ENCODE results near the gene IGSF21.

GRCh38 chr1:18157352-18157751, 49.8 kb downstream of the IGSF21 start:
- TF ChIP-seq CTCF (IDR thresholded peaks at IDR 0.05; ENCODE audit: poor library complexity) (no peak), EZH2 (IDR thresholded peaks at IDR 0.05; ENCODE audit: borderline replicate concordance) (no peak), EZH2phosphoT487 (IDR thresholded peaks at IDR 0.05; ENCODE audit: low read depth, severe bottlenecking, unreplicated experiment) (no peak)
